GM12878 (cell line): ENCODE data around the gene RIPOR1.

Experiments used
- BHLHE40 ChIP-seq, 2 experiments: fragments of 450-650 bp in 1 of 2; IDR thresholded peaks; 2 replicates each; pipeline ENCODE4 v1.6.1; 2011 to 2017; ENCODE audit warnings: low read depth in 2 of 2, borderline replicate concordance in 1 of 2, improper control_type of control experiment in 1 of 2, low read length in 1 of 2, mild to moderate bottlenecking in 1 of 2
- NR2C1 ChIP-seq: fragments of 450-650 bp; IDR thresholded peaks from 2 replicates; pipeline ENCODE4 v1.6.1; 2017; ENCODE audit warnings: antibody characterized with exemption, mild to moderate bottlenecking, moderate library complexity
- YY1 ChIP-seq: IDR thresholded peaks from 2 replicates; pipeline ENCODE4 v1.6.1; 2011; ENCODE audit warnings: low read depth, mild to moderate bottlenecking, low read length
- TF ChIP-seq, protein P1 (sequence below): IDR thresholded peaks from 2 replicates; pipeline ENCODE4 v1.6.1; 2011; ENCODE audit warnings: low read depth, low read length, improper control_type of control experiment, borderline replicate concordance
- TF ChIP-seq, protein P2 (sequence below): IDR thresholded peaks from 2 replicates; pipeline ENCODE4 v1.6.1; 2011; ENCODE audit warnings: borderline replicate concordance, low read depth, mild to moderate bottlenecking, moderate library complexity, mixed read lengths, low read length; ENCODE audit not compliant: insufficient read depth; ENCODE audit errors: extremely low read length

DNA sequence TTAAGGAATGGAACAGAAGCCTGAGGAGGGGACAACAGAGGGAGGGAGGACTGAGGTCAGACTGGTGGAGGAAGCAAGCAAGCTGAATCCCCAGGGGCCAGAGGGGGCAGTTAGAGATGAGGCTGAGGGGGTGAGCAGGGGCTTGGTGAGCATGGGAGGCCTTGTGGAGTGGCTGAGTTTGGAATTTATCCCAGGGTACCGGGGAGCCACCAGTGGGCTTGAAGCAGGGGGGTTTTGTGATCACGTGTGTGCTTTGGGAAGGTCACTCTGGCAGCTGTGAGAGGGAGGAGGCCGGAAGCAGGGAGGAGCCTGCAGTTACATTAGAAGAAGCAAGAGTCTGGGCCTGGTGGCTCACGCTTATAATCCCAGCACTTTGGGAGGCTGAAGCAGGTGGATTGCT, 23.8 kb downstream of the RIPOR1 start:
- TF ChIP-seq YY1 (no peak), BHLHE40 (IDR thresholded peaks at IDR 0.05; ENCODE audit: borderline replicate concordance in 1 of 2, low read depth in 2 of 2, low read length in 1 of 2) (no peak; a peak in 1 of 4 replicates), NR2C1 (no peak)
- TF ChIP-seq, protein P1, sequence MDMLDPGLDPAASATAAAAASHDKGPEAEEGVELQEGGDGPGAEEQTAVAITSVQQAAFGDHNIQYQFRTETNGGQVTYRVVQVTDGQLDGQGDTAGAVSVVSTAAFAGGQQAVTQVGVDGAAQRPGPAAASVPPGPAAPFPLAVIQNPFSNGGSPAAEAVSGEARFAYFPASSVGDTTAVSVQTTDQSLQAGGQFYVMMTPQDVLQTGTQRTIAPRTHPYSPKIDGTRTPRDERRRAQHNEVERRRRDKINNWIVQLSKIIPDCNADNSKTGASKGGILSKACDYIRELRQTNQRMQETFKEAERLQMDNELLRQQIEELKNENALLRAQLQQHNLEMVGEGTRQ = no peak
- TF ChIP-seq, protein P2, sequence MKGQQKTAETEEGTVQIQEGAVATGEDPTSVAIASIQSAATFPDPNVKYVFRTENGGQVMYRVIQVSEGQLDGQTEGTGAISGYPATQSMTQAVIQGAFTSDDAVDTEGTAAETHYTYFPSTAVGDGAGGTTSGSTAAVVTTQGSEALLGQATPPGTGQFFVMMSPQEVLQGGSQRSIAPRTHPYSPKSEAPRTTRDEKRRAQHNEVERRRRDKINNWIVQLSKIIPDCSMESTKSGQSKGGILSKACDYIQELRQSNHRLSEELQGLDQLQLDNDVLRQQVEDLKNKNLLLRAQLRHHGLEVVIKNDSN = no peak
